GM12878 (cell line): Measurements from ENCODE around the gene NFAT5. TPM values are rescaled to one million over a fixed set of nuclear protein-coding genes. Genes with fewer than 3 reads are reported as not detected.

Experiments used
- ATAC-seq: fragments of 200-7000 bp; cut with Tn5 transposase; 3 replicates; pipeline ENCODE4 v1.9.1; 2020; ENCODE audit warnings: mild to moderate bottlenecking, moderate library complexity
- BruUV-seq: library from RNA; stranded (reverse); fragments of 400-500 nt; replicated peaks from 2 replicates; lab custom pipeline; 2021; lab: Mats Ljungman, UMichigan
- CTCF ChIA-PET: fragments of 300-600 bp; sonication (Branson Sonifier 250); formaldehyde crosslinking; extraction: SDS; loops from one replicate; lab custom pipeline; 2021; ENCODE audit warnings: inconsistent platforms; lab: Yijun Ruan, JAX
- POLR2A ChIA-PET: fragments of 350-600 bp; formaldehyde crosslinking; extraction: SDS; loops from one replicate; lab custom pipeline; 2021; ENCODE audit warnings: inconsistent platforms; lab: Charles Lee
- RAD21 ChIA-PET: fragments of 300-600 bp; sonication (Branson Sonifier 250); formaldehyde crosslinking; loops from one replicate; lab custom pipeline; 2023; ENCODE audit warnings: antibody characterized with exemption; ENCODE audit not compliant: unreplicated experiment; lab: Charles Lee
- SMC1A ChIA-PET: fragments of 300-600 bp; sonication (Branson Sonifier 250); formaldehyde crosslinking; loops from one replicate; lab custom pipeline; 2023; ENCODE audit not compliant: unreplicated experiment, uncharacterized antibody; lab: Charles Lee
- DNase-seq: peaks from one replicate; pipeline ENCODE4 v3.0.0-alpha.2; 2011; ENCODE audit warnings: low read depth, low spot score
- FAIRE-seq: peaks from 3 replicates; lab custom pipeline; 2011; peaks lifted over from hg19 to GRCh38; lab: Jason Lieb, UNC
- H2AFZ ChIP-seq: 2 replicates; pipeline ENCODE4 v1.6.0; 2011; ENCODE audit warnings: low read depth, low read length, control low read depth; ENCODE audit not compliant: control insufficient read depth
- H3K27ac ChIP-seq: 2 replicates; pipeline ENCODE4 v1.5.1; 2011; ENCODE audit warnings: control low read depth; ENCODE audit not compliant: control insufficient read depth, insufficient read depth
- H3K27me3 ChIP-seq, 2 experiments: replicated peaks in 1 of 2; 2 replicates each; pipeline versions ENCODE4 v1.6.0 to v1.6.1; 2011; ENCODE audit warnings: low read length in 1 of 2; ENCODE audit not compliant: control insufficient read depth in 2 of 2, insufficient read depth in 2 of 2
- H3K36me3 ChIP-seq, 2 experiments: 2 replicates each; pipeline ENCODE4 v1.5.1; 2011; ENCODE audit warnings: low read length in 1 of 2; ENCODE audit not compliant: control insufficient read depth in 2 of 2, insufficient read depth in 2 of 2
- H3K4me1 ChIP-seq: 2 replicates; pipeline ENCODE4 v1.6.1; 2011; ENCODE audit warnings: mild to moderate bottlenecking, low read length, moderate library complexity, mixed read lengths; ENCODE audit not compliant: control insufficient read depth, insufficient read depth
- H3K4me2 ChIP-seq: 2 replicates; pipeline ENCODE4 v1.6.0; 2011; ENCODE audit warnings: control low read depth; ENCODE audit not compliant: control insufficient read depth, insufficient read depth
- H3K4me3 ChIP-seq: fragments of 200-600 bp; sonication (generic); 2 replicates; pipeline ENCODE4 v1.5.1; 2016
- H3K79me2 ChIP-seq: 2 replicates; pipeline ENCODE4 v1.6.0; 2011; ENCODE audit warnings: low read length; ENCODE audit not compliant: control insufficient read depth, insufficient read depth
- H3K9ac ChIP-seq: 2 replicates; pipeline ENCODE4 v1.8.0; 2011; ENCODE audit warnings: low read length, control low read depth, mixed read lengths; ENCODE audit not compliant: control insufficient read depth, insufficient read depth
- H3K9me3 ChIP-seq: replicated peaks from 3 replicates; pipeline ENCODE4 v1.5.1; 2011; ENCODE audit warnings: mild to moderate bottlenecking, low read length; ENCODE audit not compliant: control insufficient read depth, insufficient read depth
- H4K20me1 ChIP-seq: 2 replicates; pipeline ENCODE4 v1.6.0; 2011; ENCODE audit not compliant: control insufficient read depth, insufficient read depth
- CBFB ChIP-seq: IDR thresholded peaks from 2 replicates; pipeline ENCODE4 v1.6.1; 2016; ENCODE audit warnings: antibody characterized with exemption, low read depth
- CBX5 ChIP-seq: sonication (generic); IDR thresholded peaks from 2 replicates; pipeline ENCODE4 v1.6.1; 2016; ENCODE audit warnings: low read depth, moderate library complexity, mild to moderate bottlenecking, inconsistent platforms
- CUX1 ChIP-seq: IDR thresholded peaks from 2 replicates; pipeline ENCODE4 v1.6.1; 2012; ENCODE audit warnings: improper control_type of control experiment, low read depth, low read length; ENCODE audit not compliant: insufficient replicate concordance
- ETV6 ChIP-seq, 2 experiments: fragments of 450-650 bp in 1 of 2; IDR thresholded peaks in 1 of 2; conservative IDR thresholded peaks in 1 of 2; 2 replicates each; pipeline ENCODE4 v1.6.1; 2014; ENCODE audit warnings: antibody characterized with exemption in 1 of 2, borderline replicate concordance in 1 of 2, low read depth in 1 of 2, mild to moderate bottlenecking in 1 of 2, moderate library complexity in 1 of 2
- IKZF2 ChIP-seq, 2 experiments: fragments of 450-650 bp; IDR thresholded peaks; 2 replicates each; pipeline ENCODE4 v1.6.1; 2017; ENCODE audit warnings: mild to moderate bottlenecking in 2 of 2, moderate library complexity in 2 of 2
- KLF5 ChIP-seq: fragments of 450-650 bp; IDR thresholded peaks from 2 replicates; pipeline ENCODE4 v1.6.1; 2014; ENCODE audit warnings: mild to moderate bottlenecking; ENCODE audit not compliant: partially characterized antibody
- MTA3 ChIP-seq: IDR thresholded peaks from 2 replicates; pipeline ENCODE4 v1.6.1; 2012; ENCODE audit warnings: low read length, inconsistent platforms, borderline replicate concordance
- SPI1 ChIP-seq: IDR thresholded peaks from 2 replicates; pipeline ENCODE4 v1.6.1; 2011; ENCODE audit warnings: low read depth, mild to moderate bottlenecking, low read length, moderate library complexity, borderline replicate concordance; ENCODE audit not compliant: insufficient read depth
- TAF1 ChIP-seq: IDR thresholded peaks from 2 replicates; pipeline ENCODE4 v1.6.1; 2011; ENCODE audit warnings: mild to moderate bottlenecking, low read depth, low read length, borderline replicate concordance
- ZNF384 ChIP-seq: IDR thresholded peaks from 2 replicates; pipeline ENCODE4 v1.6.1; 2012; ENCODE audit warnings: low read depth, mild to moderate bottlenecking, low read length, improper control_type of control experiment, borderline replicate concordance
- ZSCAN29 ChIP-seq: fragments of 450-650 bp; IDR thresholded peaks from 2 replicates; pipeline ENCODE4 v1.6.1; 2017; ENCODE audit warnings: mild to moderate bottlenecking, moderate library complexity
- WGBS: methylation state at CpG from one replicate; pipeline ENCODE4 v1.1.6; 2016; ENCODE audit warnings: low lambda C conversion rate; ENCODE audit not compliant: insufficient replicate concordance, insufficient coverage; ENCODE audit errors: missing lambda C conversion rate; 5-methylcytosine and 5-hydroxymethylcytosine counted together
- in situ Hi-C: fragments of 300-500 bp; cut with MboI; formaldehyde crosslinking; loops from 9 replicates; pipeline ENCODE4 v1.14.3; 2018; ENCODE audit warnings: mixed read lengths
- intact Hi-C: fragments of 100-400 bp; cut with micrococcal nuclease; formaldehyde crosslinking; loops from one replicate; pipeline ENCODE4 v1.14.2; 2022; ENCODE audit not compliant: unreplicated experiment
- polyA plus RNA-seq, 11 experiments: library from polyadenylated mRNA; depleted of rRNA in 4 of 11; unstranded in 6 of 11; stranded (reverse) in 5 of 11; fragments of >200 nt; fragmentation: Nextera tagmentation in 4 of 11; fragmentation: Illumina TruSeq in 1 of 11; extraction: Ambion mirVana in 4 of 11; extraction: Trizol in 1 of 11; gene quantifications; 1 replicate in 1 of 11; 2 replicates in 10 of 11; pipeline versions ENCODE4 v1.2.1 to v1.2.3, GENCODE V29; 2011 to 2016; ENCODE audit warnings: inconsistent platforms in 2 of 11, missing spikeins in 2 of 11, low read depth in 1 of 11
- total RNA-seq, 4 experiments: library from RNA; depleted of rRNA in 3 of 4; stranded (reverse); fragments of >200 nt in 3 of 4; fragmentation: Illumina TruSeq in 1 of 4; extraction: Trizol in 1 of 4; gene quantifications; 2 replicates each; pipeline versions ENCODE4 v1.2.1 to v1.2.3, GENCODE V29; 2013 to 2021
- TF ChIP-seq, protein P1 (sequence below): fragments of 450-650 bp; IDR thresholded peaks from 2 replicates; pipeline ENCODE4 v1.6.1; 2014; ENCODE audit warnings: mild to moderate bottlenecking
- TF ChIP-seq, protein P2 (sequence below): IDR thresholded peaks from 2 replicates; pipeline ENCODE4 v1.6.1; 2012; ENCODE audit warnings: low read depth, low read length, improper control_type of control experiment
- TF ChIP-seq, protein P3 (sequence below): fragments of 450-650 bp; IDR thresholded peaks from 2 replicates; pipeline ENCODE4 v1.6.1; 2017; ENCODE audit warnings: mild to moderate bottlenecking, moderate library complexity

NFAT5 gene
- total and polyA plus RNA-seq, 10 of the 15 experiments (the other 5 are each of a cell fraction or from before 2014, with no cell fraction given): 0.58 to 31.5 (median 12.7) TPM

DNA sequence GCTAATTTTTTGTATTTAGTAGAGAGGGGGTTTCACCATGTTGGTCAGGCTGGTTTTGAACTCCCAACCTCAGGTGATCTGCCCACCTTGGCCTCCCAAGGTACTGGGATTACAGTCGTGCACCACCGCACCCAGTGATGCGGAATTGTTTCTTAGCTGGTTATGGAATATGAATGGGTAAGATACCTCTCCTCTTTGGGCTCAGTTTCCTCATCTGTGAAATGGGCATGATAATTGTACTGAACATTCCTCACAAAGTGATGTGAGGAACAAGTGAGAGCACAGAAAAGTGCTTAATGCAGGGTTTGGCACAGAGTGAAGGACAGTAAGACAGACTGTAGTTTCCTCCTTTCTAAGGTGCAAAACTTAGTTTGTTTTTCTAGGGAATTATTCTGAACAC, 31.0 kb upstream of the NFAT5 start:
- Histone ChIP-seq H3K4me3 (no peak overlapping the region), H3K27me3 (no peaks in the 10 kb centered on the region), H2AFZ (no peak overlapping the region), H3K4me2 (no peak overlapping the region), H3K79me2 (no peaks in the 10 kb centered on the region), H3K9ac (no peak overlapping the region), H4K20me1 (no peaks in the 10 kb centered on the region), H3K27ac (no peak overlapping the region), H3K9me3 (no peaks in the 10 kb centered on the region), H3K36me3 (no peaks in the 10 kb centered on the region), H3K4me1 (peaks cover 5% of the 10 kb centered on the region)
- no peak for ATAC-seq
- WGBS: 64% methylated on average over 3 of the region's 3 CpGs
- POLR2A ChIA-PET: interaction anchor here (0.6 to 1.3 kb wide), 2 partner anchors 20 to 389 kb away, joined by 3 to 4 read pairs; no protein-coding TSS in a partner anchor
- no peak for DNase-seq
- CTCF ChIA-PET: no interaction called here
- BruUV-seq: no TSS peak
- SMC1A ChIA-PET: interaction anchor here (1.5 kb wide), 1 partner anchor 10 kb away, joined by 5 read pairs; no protein-coding TSS in a partner anchor
- in situ Hi-C loops: no loop called here
- FAIRE-seq: no peak
- intact Hi-C loops: loop anchor here (5.0 kb wide), 1 partner anchor 62 kb away; no protein-coding TSS in a partner anchor
- RAD21 ChIA-PET: no interaction called here
- TF ChIP-seq, protein P1, sequence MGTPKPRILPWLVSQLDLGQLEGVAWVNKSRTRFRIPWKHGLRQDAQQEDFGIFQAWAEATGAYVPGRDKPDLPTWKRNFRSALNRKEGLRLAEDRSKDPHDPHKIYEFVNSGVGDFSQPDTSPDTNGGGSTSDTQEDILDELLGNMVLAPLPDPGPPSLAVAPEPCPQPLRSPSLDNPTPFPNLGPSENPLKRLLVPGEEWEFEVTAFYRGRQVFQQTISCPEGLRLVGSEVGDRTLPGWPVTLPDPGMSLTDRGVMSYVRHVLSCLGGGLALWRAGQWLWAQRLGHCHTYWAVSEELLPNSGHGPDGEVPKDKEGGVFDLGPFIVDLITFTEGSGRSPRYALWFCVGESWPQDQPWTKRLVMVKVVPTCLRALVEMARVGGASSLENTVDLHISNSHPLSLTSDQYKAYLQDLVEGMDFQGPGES: no peak
- TF ChIP-seq CBFB (no peak), SPI1 (no peak), ETV6 (conservative IDR thresholded peaks at IDR 0.05 in 1 of 2, IDR thresholded peaks at IDR 0.05 in 1 of 2; ENCODE audit: borderline replicate concordance in 1 of 2, low read depth in 1 of 2) (no peak), CUX1 (no peak), KLF5 (no peak), IKZF2 (IDR thresholded peaks at IDR 0.05) (no peak), TAF1 (no peak), ZNF384 (no peak), ZSCAN29 (no peak), MTA3 (no peak), CBX5 (no peak)
- TF ChIP-seq, protein P2, sequence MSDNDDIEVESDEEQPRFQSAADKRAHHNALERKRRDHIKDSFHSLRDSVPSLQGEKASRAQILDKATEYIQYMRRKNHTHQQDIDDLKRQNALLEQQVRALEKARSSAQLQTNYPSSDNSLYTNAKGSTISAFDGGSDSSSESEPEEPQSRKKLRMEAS: no peak
- TF ChIP-seq, protein P3, sequence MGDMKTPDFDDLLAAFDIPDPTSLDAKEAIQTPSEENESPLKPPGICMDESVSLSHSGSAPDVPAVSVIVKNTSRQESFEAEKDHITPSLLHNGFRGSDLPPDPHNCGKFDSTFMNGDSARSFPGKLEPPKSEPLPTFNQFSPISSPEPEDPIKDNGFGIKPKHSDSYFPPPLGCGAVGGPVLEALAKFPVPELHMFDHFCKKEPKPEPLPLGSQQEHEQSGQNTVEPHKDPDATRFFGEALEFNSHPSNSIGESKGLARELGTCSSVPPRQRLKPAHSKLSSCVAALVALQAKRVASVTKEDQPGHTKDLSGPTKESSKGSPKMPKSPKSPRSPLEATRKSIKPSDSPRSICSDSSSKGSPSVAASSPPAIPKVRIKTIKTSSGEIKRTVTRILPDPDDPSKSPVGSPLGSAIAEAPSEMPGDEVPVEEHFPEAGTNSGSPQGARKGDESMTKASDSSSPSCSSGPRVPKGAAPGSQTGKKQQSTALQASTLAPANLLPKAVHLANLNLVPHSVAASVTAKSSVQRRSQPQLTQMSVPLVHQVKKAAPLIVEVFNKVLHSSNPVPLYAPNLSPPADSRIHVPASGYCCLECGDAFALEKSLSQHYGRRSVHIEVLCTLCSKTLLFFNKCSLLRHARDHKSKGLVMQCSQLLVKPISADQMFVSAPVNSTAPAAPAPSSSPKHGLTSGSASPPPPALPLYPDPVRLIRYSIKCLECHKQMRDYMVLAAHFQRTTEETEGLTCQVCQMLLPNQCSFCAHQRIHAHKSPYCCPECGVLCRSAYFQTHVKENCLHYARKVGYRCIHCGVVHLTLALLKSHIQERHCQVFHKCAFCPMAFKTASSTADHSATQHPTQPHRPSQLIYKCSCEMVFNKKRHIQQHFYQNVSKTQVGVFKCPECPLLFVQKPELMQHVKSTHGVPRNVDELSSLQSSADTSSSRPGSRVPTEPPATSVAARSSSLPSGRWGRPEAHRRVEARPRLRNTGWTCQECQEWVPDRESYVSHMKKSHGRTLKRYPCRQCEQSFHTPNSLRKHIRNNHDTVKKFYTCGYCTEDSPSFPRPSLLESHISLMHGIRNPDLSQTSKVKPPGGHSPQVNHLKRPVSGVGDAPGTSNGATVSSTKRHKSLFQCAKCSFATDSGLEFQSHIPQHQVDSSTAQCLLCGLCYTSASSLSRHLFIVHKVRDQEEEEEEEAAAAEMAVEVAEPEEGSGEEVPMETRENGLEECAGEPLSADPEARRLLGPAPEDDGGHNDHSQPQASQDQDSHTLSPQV: no peak
